Uterus (tissue), 4 donors: ENCODE results near the gene TMEM178B. TPM values are rescaled to one million over a fixed set of nuclear protein-coding genes. Genes with fewer than 3 reads are reported as not detected.
A peak's percentile ranks its signal among the peaks of the same experiment; 100 is the strongest.

Experiments
- DNase-seq, 2 donors: peaks; one replicate each; pipeline ENCODE4 v3.0.0-alpha.2; 2019 to 2020
- H3K27ac ChIP-seq, 2 donors: fragments of 200-600 bp; sonication (generic); 1 replicate in 1 of 2; 2 replicates in 1 of 2; pipeline ENCODE4 v1.5.1; 2016 to 2018
- H3K27me3 ChIP-seq, 2 donors: fragments of 200-600 bp; sonication (generic); one replicate each; pipeline ENCODE4 v1.5.1; 2018 to 2019; ENCODE audit warnings: control low read depth in 1 of 2
- H3K36me3 ChIP-seq, 2 donors: fragments of 200-600 bp; sonication (generic); one replicate each; pipeline ENCODE4 v1.5.1; 2019; ENCODE audit warnings: control low read depth in 1 of 2
- H3K4me1 ChIP-seq, 2 donors: fragments of 200-600 bp; sonication (generic); one replicate each; pipeline ENCODE4 v1.5.1; 2018 to 2019; ENCODE audit warnings: control low read depth in 1 of 2
- H3K4me3 ChIP-seq, 2 donors: fragments of 200-600 bp; sonication (generic); 1 replicate in 1 of 2; 2 replicates in 1 of 2; pipeline ENCODE4 v1.5.1; 2018 to 2019; ENCODE audit warnings: mild to moderate bottlenecking in 1 of 2
- H3K9me3 ChIP-seq, 2 donors: fragments of 200-600 bp; sonication (generic); one replicate each; pipeline ENCODE4 v1.5.1; 2019; ENCODE audit warnings: control low read depth in 1 of 2
- CTCF ChIP-seq, 4 experiments: fragments of 200-600 bp in 2 of 4; fragments of 450-650 bp in 2 of 4; sonication (generic) in 2 of 4; IDR thresholded peaks; one replicate each; pipeline ENCODE4 v1.5.1; 2016 to 2019; ENCODE audit warnings: antibody characterized with exemption in 4 of 4, mild to moderate bottlenecking in 2 of 4, moderate library complexity in 1 of 4
- POLR2A ChIP-seq, 2 donors: fragments of 450-650 bp; IDR thresholded peaks; one replicate each; pipeline ENCODE4 v1.6.1; 2016; ENCODE audit warnings: antibody characterized with exemption in 2 of 2, mild to moderate bottlenecking in 1 of 2, moderate library complexity in 1 of 2
- intact Hi-C: fragments of 100-400 bp; cut with DNase I; formaldehyde crosslinking; loops from one replicate; pipeline ENCODE4 v1.15.1; 2023; ENCODE audit warnings: low total_unique reads
- total RNA-seq, 4 donors: library from RNA; depleted of rRNA in 3 of 4; stranded (reverse); fragments of >200 nt in 3 of 4; gene quantifications; one replicate each; pipeline versions ENCODE4 v1.1.0 to v1.2.4, GENCODE V29; 2014 to 2023
- donor health status: DM: yes; HTN: yes; CAD: no.

TMEM178B gene
- total RNA-seq, 4 donors from 2014 or later, result 0.76 to 3.0 TPM; not detected in 2

GRCh38 chr7:141360416-141360760, 286.5 kb downstream of the TMEM178B start:
- no peak overlapping the region for H3K27ac ChIP-seq
- H3K36me3 ChIP-seq, result no peaks in the 10 kb centered on the region
- DNase-seq, result no peak
- intact Hi-C loops, result no loop called here
- TF ChIP-seq CTCF (IDR thresholded peaks at IDR 0.05) (no peak), POLR2A (IDR thresholded peaks at IDR 0.05) (no peak)
- no peak overlapping the region for H3K4me3 ChIP-seq
- no peaks in the 10 kb centered on the region for H3K4me1 ChIP-seq
- no peaks in the 10 kb centered on the region for H3K27me3 ChIP-seq
- no peaks in the 10 kb centered on the region for H3K9me3 ChIP-seq

GRCh38 chr7:141360803-141361202, 286.9 kb downstream of the TMEM178B start:
- no peak for DNase-seq
- no peak overlapping the region for H3K27ac ChIP-seq
- TF ChIP-seq POLR2A (IDR thresholded peaks at IDR 0.05) (no peak), CTCF (IDR thresholded peaks at IDR 0.05) (no peak)
- H3K9me3 ChIP-seq, result no peaks in the 10 kb centered on the region
- no peaks in the 10 kb centered on the region for H3K36me3 ChIP-seq
- no peaks in the 10 kb centered on the region for H3K27me3 ChIP-seq
- no peaks in the 10 kb centered on the region for H3K4me1 ChIP-seq
- intact Hi-C loops, result no loop called here
- H3K4me3 ChIP-seq, result no peak overlapping the region

GRCh38 chr7:141361479-141361878, 287.6 kb downstream of the TMEM178B start:
- Histone ChIP-seq H3K27ac (no peak overlapping the region), H3K9me3 (no peaks in the 10 kb centered on the region), H3K4me1 (no peaks in the 10 kb centered on the region), H3K27me3 (no peaks in the 10 kb centered on the region), H3K36me3 (no peaks in the 10 kb centered on the region), H3K4me3 (no peak overlapping the region)
- intact Hi-C loops, result no loop called here
- TF ChIP-seq POLR2A (IDR thresholded peaks at IDR 0.05) (no peak), CTCF (IDR thresholded peaks at IDR 0.05) (no peak)
- no peak for DNase-seq

GRCh38 chr7:141361960-141362359, 288.1 kb downstream of the TMEM178B start:
- Histone ChIP-seq H3K27me3 (no peaks in the 10 kb centered on the region), H3K9me3 (no peaks in the 10 kb centered on the region), H3K27ac (no peak overlapping the region), H3K36me3 (no peaks in the 10 kb centered on the region), H3K4me3 (no peak overlapping the region), H3K4me1 (no peaks in the 10 kb centered on the region)
- DNase-seq, result no peak
- TF ChIP-seq POLR2A (IDR thresholded peaks at IDR 0.05), result no peak
- intact Hi-C loops, result no loop called here

GRCh38 chr7:141362580-141363435, 288.9 kb downstream of the TMEM178B start:
- Histone ChIP-seq H3K36me3 (no peaks in the 10 kb centered on the region), H3K4me1 (no peaks in the 10 kb centered on the region), H3K4me3 (no peak overlapping the region), H3K9me3 (no peaks in the 10 kb centered on the region), H3K27ac (peak overlapping the region in 1 of 2 donors; percentile 12), H3K27me3 (no peaks in the 10 kb centered on the region)
- TF ChIP-seq POLR2A (IDR thresholded peaks at IDR 0.05), result no peak
- no peak for TF ChIP-seq CTCF (IDR thresholded peaks at IDR 0.05)
- intact Hi-C loops, result no loop called here
- DNase-seq, result no peak
